Measurements from ENCODE around the gene LMAN2. TPM values are rescaled to one million over a fixed set of nuclear protein-coding genes. Genes with fewer than 3 reads are reported as not detected.
A peak's percentile ranks its signal among the peaks of the same experiment; 100 is the strongest.

The LMAN2 gene
- total RNA-seq, 1 experiment from 2014 or later = 128 TPM

DNA sequence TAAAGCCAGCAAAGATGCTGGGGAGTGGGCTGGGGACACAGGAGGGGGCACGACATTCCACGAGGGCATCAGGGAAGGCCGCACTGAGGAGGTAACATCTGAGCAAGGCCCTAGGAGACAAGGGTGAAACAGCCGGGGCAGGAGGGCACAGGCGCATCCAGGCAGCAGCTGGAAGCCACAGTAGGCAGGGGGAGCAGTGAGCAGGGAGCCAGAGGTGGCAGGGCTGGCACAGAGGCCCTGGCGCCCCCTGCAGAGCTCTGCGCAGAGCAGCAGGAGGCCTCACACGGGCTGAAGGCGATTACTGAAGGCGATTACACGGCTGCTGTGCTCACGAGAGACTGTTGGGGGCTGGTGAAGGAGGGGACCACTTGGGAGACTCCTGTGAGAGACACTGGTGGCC lies 15.4 kb downstream of the LMAN2 start:
- no peak overlapping the region for H3K4me3 ChIP-seq (replicated peaks in 1 of 2; ENCODE audit: low read depth in 1 of 2, low read length in 2 of 2)
- no TSS peak for BruUV-seq (replicated peaks)

More for the DNA sequence above, 15.4 kb downstream of the LMAN2 start:
- Histone ChIP-seq H3K9ac (ENCODE audit: low read length) (no peak overlapping the region), H3K4me2 (ENCODE audit: low read length) (no peak overlapping the region), H3K9me3 (ENCODE audit: control insufficient read depth in 1 of 2, insufficient read depth in 1 of 2, low read depth in 1 of 2, low read length in 2 of 2) (no peaks in the 10 kb centered on the region), H4K20me1 (ENCODE audit: insufficient read depth) (no peaks in the 10 kb centered on the region), H3K79me2 (ENCODE audit: insufficient read depth, low read length) (peaks cover 14% of the 10 kb centered on the region), H2AFZ (ENCODE audit: low read depth, low read length, poor library complexity, severe bottlenecking) (no peak overlapping the region), H3K9me2 (ENCODE audit: insufficient read depth) (no peaks in the 10 kb centered on the region), H3K36me3 (ENCODE audit: control insufficient read depth in 1 of 2, insufficient read depth in 2 of 2, low read length in 2 of 2) (peaks cover 30 to 35% of the 10 kb centered on the region in 2 experiments; a peak in 3 of 4 replicates), H3K4me1 (ENCODE audit: control insufficient read depth in 1 of 2, insufficient read depth in 2 of 2, low read length in 2 of 2) (no peaks in the 10 kb centered on the region), H3K27ac (ENCODE audit: low read depth, low read length) (no peak overlapping the region), H3K27me3 (ENCODE audit: insufficient read depth, low read length) (no peaks in the 10 kb centered on the region)
- intact Hi-C loops (cut with micrococcal nuclease) = loop anchor here (1.0 kb wide), 1 partner anchor 222 kb away; no protein-coding TSS in a partner anchor
- ATAC-seq = peak; percentile 98
- TF ChIP-seq JUND (IDR thresholded peaks at IDR 0.05) (no peak), SRF (IDR thresholded peaks at IDR 0.05; ENCODE audit: low read depth) (no peak), YY1 (IDR thresholded peaks at IDR 0.05; ENCODE audit: extremely low read depth, insufficient replicate concordance, low read depth, low read length) (no peak), EZH2 (IDR thresholded peaks at IDR 0.05) (no peak), SIN3A (IDR thresholded peaks at IDR 0.05; ENCODE audit: low read depth) (no peak), CBX3 (IDR thresholded peaks at IDR 0.05; ENCODE audit: low read depth) (no peak), ZFX (IDR thresholded peaks at IDR 0.05) (no peak), POLR2AphosphoS5 (IDR thresholded peaks at IDR 0.05; ENCODE audit: low read depth, low read length) (no peak), ELF1 (IDR thresholded peaks at IDR 0.05; ENCODE audit: borderline replicate concordance, low read depth) (no peak), EGR1 (IDR thresholded peaks at IDR 0.05; ENCODE audit: low read depth) (no peak), RAD21 (IDR thresholded peaks at IDR 0.05; ENCODE audit: low read depth) (peak; percentile 58), FOSL1 (IDR thresholded peaks at IDR 0.05; ENCODE audit: low read depth) (no peak)
- TF ChIP-seq, protein P1, sequence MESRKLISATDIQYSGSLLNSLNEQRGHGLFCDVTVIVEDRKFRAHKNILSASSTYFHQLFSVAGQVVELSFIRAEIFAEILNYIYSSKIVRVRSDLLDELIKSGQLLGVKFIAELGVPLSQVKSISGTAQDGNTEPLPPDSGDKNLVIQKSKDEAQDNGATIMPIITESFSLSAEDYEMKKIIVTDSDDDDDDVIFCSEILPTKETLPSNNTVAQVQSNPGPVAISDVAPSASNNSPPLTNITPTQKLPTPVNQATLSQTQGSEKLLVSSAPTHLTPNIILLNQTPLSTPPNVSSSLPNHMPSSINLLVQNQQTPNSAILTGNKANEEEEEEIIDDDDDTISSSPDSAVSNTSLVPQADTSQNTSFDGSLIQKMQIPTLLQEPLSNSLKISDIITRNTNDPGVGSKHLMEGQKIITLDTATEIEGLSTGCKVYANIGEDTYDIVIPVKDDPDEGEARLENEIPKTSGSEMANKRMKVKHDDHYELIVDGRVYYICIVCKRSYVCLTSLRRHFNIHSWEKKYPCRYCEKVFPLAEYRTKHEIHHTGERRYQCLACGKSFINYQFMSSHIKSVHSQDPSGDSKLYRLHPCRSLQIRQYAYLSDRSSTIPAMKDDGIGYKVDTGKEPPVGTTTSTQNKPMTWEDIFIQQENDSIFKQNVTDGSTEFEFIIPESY (IDR thresholded peaks at IDR 0.05; ENCODE audit: extremely low read depth, insufficient replicate concordance, low read length) = no peak
- TF ChIP-seq, protein P2, sequence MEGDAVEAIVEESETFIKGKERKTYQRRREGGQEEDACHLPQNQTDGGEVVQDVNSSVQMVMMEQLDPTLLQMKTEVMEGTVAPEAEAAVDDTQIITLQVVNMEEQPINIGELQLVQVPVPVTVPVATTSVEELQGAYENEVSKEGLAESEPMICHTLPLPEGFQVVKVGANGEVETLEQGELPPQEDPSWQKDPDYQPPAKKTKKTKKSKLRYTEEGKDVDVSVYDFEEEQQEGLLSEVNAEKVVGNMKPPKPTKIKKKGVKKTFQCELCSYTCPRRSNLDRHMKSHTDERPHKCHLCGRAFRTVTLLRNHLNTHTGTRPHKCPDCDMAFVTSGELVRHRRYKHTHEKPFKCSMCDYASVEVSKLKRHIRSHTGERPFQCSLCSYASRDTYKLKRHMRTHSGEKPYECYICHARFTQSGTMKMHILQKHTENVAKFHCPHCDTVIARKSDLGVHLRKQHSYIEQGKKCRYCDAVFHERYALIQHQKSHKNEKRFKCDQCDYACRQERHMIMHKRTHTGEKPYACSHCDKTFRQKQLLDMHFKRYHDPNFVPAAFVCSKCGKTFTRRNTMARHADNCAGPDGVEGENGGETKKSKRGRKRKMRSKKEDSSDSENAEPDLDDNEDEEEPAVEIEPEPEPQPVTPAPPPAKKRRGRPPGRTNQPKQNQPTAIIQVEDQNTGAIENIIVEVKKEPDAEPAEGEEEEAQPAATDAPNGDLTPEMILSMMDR (IDR thresholded peaks at IDR 0.05 in 2 of 3, conservative IDR thresholded peaks at IDR 0.05 in 1 of 3; ENCODE audit: borderline replicate concordance in 1 of 3, insufficient read depth in 1 of 3, low read depth in 2 of 3, low read length in 2 of 3) = peak; percentile 59 to 96 (median 76)
- TF ChIP-seq, protein P3, sequence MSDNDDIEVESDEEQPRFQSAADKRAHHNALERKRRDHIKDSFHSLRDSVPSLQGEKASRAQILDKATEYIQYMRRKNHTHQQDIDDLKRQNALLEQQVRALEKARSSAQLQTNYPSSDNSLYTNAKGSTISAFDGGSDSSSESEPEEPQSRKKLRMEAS (IDR thresholded peaks at IDR 0.05) = no peak
- POLR2A ChIA-PET = no interaction called here
- CTCF ChIA-PET = interaction anchor here (1.0 to 1.3 kb wide), 3 partner anchors 26 to 222 kb away, joined by 3 read pairs; no protein-coding TSS in a partner anchor
- RAD21 ChIA-PET (ENCODE audit: low non-redundant PET in 1 of 2, low total read pairs in 2 of 2, uncharacterized antibody in 2 of 2, unreplicated experiment in 2 of 2) = no interaction called here
- peak; percentile 24 for DNase-seq (ENCODE audit: low read depth, low spot score)
